ENCODE data around the gene ACOXL.

ACOXL gene

DNA sequence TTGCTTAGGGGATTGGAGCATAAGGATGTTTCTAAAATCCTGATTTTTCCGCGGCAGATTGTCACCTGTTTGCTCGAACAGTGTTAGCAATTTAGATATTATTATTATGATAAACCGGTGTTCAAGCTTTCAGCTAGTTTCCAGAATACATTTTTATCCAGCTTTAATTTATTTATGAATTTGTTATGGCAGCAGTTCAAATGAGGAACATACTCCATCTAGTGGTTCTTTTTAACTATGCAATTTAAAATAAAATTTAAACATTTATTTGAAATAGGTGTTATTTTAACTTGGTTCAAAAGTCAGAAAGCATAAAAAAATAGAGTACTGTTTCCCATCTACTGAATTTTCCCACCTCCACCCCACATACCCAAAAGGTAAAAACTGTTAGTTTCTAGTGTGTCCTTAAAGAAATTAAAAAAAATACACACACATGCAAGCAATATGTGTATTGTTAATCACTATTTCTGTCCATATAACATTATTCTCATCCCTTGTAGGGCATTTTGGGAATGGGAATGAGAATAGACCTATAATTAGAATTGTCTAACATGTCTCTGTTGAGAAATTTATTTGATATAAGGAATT is 23.2 kb downstream of the ACOXL start:
- peak in 1 of 2 experiments; percentile 20 for DNase-seq
- no peak for TF ChIP-seq POLR2A (IDR thresholded peaks at IDR 0.05; ENCODE audit: low read length)
- no peak for TF ChIP-seq GATA1 (IDR thresholded peaks at IDR 0.05; ENCODE audit: low read depth, low read length)

DNA sequence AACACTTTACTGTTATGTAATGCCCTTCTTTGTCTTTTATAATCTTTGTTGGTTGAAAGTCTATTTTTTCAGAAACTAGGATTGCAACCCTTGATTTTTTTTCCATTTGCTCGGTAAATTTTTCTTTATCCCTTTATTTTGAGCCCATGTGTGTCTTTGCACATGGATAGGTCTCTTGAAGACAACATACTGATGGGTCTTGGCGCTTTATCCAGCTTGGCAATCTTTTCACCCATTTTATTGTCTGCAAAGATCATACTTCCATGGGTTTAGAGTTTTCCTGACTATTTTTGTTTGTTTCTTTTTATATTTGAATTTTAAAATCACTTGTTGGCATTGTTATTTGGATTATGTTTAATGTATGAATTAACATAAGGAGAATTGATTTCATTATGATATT is 27.0 kb downstream of the ACOXL start:
- no peak for DNase-seq
- TF ChIP-seq GATA1 (IDR thresholded peaks at IDR 0.05; ENCODE audit: low read depth, low read length) (no peak), POLR2A (IDR thresholded peaks at IDR 0.05; ENCODE audit: low read length) (no peak)

DNA sequence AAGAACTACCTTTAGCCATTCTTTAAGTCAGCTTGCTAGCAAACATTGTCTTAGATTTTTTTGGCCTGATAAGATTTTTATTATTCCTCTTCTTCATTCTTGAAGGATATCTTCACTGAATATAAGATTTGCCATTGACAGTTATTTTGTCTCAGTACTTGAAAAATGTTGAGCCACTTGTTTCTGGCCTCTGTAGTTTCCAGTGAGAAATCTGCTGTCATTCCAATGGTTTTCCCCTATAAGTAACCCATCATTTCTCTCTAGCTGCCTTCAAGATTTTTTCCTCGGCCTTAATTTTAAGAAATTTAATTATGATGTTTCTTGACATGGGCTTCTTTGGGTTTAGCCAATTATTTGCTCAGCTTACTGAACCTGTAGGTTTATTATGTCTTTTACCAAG is 32.6 kb downstream of the ACOXL start:
- no peak for DNase-seq
- no peak for TF ChIP-seq GATA1 (IDR thresholded peaks at IDR 0.05; ENCODE audit: low read depth, low read length)

DNA sequence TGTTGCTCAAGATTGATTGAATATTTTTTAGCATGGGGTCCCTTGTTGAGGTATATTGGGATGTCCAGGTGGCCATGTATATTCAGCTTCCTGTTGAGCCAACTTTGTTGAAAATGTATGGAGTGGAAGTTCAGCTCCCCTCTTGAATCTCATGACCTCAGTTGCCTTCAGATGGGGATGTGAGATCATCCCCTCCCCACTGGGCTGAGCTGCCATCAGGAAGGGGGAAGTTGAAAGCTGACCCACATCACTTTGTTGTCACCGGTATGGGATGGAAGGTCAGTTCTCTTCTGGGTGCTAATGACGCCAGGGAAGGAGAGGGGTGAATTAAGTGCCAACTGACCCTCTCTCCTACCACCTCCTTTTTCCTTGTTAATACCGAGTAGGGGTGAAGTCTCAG is 33.9 kb downstream of the ACOXL start:
- no peak for TF ChIP-seq POLR2A (IDR thresholded peaks at IDR 0.05; ENCODE audit: low read length)
- TF ChIP-seq GATA1 (IDR thresholded peaks at IDR 0.05; ENCODE audit: low read depth, low read length): no peak
- DNase-seq: no peak

DNA sequence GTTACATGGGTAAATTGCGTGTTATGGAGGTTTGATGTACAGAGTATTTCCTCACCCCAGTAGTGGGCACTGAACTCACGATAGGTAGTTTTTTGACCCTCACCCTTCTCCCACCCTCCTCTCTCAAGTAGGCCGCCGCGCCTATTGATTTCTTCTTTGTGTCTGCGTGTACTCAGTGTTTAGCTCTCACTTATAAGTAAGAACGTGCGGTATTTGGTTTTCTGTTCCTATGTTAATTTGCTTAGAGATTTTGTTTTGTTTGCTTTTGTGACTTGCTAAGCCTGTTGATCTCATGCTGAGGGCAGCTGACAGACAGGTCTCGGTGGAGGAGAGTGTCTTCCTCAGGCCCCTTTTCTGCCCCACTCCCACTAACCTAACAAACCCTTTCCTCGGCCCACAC is 36.2 kb downstream of the ACOXL start:
- no peak for TF ChIP-seq GATA1 (IDR thresholded peaks at IDR 0.05; ENCODE audit: low read depth, low read length)
- TF ChIP-seq POLR2A (IDR thresholded peaks at IDR 0.05; ENCODE audit: low read length): no peak
- DNase-seq: no peak

DNA sequence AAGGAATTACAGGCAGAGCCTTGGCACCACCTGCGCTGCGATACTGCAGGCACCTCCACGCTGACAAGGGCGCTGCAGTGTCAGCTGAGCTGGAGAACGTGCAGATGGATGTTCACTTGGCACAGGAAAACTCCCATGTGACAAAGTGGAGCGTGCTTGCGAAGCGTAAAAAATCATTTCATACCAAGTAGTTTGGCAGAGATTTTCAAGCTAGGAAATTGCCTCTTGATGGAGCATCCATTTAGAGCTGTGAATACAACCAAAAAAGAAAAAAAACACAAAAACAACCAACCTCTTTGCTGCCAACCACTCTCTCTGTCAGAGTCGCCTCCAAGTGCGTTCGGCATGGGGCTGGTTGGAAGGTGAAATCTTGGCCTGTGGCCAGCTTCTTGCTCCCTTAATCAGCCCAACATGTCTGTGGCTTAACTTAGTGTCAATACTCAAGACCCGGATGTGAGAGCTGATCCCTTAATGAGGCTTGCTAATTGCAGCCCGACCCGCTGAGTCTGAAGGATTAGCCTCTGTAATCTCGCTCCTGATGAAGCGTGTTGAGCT is 38.1 kb downstream of the ACOXL start:
- no peak for DNase-seq
- TF ChIP-seq POLR2A (IDR thresholded peaks at IDR 0.05; ENCODE audit: low read length) (no peak), GATA1 (IDR thresholded peaks at IDR 0.05; ENCODE audit: low read depth, low read length) (no peak)

DNA sequence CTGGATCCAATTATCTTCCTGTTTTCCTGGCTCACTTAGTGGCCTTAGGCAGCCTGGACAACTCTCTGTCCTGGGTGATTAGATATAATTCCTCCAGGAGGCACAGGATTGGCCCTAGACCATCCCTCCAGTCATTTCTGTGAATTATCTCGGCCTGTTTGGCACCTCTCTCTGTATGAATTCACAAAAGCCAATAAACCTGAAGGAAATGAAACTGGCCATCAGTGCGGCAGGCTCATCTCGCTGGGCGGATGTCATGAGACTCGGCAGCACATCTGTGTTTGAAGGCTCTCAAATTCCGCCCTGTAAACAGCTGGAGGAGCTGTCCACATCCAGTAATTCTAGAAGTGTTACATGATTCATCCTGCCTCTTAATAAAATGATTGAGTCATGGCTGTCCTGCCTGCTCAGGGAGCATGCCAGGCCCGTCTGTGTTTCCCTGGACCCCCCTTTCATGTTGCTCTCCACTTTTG is 38.6 kb downstream of the ACOXL start:
- TF ChIP-seq POLR2A (IDR thresholded peaks at IDR 0.05; ENCODE audit: low read length) (no peak), GATA1 (IDR thresholded peaks at IDR 0.05; ENCODE audit: low read depth, low read length) (no peak)
- no peak for DNase-seq

DNA sequence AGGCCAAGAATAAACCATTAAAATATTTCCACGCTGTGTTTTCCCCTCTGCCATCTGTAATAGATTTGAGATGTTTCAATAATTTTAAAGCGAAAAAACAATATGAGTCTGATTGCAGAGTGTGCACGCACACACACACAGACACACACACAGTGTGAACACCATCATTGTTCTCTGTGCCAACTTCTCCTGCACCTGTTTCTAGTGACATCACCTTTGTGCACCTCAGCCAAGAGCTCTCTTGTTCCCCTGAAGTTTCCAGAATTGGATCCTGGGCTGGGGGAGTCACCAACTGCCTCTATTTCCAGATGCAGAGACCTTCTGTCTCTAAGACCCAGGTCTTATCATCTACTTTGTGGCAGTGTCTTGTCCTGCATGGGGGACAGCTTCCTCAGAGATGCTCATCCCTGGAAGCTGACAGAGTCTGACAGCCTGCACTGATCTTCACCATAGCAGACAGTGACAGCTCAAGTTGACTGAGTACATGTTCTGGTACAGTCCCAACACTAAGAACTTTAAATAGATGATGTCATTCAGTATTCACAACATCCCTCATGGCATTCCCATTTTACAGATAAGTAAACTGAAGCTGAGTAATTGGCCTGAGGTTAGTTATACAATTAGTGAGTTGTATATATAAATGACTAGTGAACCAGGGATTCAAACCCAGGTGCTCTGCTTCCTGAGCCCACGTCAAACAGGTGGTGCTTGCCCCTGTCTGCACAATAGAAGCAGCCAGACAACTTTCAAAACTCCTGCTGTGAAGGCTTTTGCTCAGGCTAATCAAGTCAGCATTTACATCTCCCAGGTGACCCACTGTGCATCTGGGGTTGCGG is 39.4 kb downstream of the ACOXL start:
- DNase-seq: no peak
- no peak for TF ChIP-seq POLR2A (IDR thresholded peaks at IDR 0.05; ENCODE audit: low read length)
- TF ChIP-seq GATA1 (IDR thresholded peaks at IDR 0.05; ENCODE audit: low read depth, low read length): no peak

DNA sequence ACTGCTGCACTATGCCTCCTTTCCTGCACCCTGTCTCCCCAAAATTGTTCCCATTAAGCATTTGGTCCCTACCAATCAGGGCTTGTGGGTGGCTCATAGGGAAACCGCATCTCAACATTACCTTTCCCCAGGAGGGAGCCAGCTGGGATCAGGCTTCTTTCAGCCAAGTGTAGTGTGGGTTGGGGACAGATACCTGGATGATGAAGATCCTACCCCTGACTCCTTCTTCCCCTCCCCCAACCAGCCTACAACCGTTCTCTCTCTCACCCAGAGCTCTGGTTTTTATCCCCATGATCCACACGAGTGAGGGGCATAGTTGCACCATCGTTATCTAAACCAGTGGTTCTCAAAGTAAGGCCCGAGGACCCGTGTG is 40.0 kb downstream of the ACOXL start:
- DNase-seq: no peak

DNA sequence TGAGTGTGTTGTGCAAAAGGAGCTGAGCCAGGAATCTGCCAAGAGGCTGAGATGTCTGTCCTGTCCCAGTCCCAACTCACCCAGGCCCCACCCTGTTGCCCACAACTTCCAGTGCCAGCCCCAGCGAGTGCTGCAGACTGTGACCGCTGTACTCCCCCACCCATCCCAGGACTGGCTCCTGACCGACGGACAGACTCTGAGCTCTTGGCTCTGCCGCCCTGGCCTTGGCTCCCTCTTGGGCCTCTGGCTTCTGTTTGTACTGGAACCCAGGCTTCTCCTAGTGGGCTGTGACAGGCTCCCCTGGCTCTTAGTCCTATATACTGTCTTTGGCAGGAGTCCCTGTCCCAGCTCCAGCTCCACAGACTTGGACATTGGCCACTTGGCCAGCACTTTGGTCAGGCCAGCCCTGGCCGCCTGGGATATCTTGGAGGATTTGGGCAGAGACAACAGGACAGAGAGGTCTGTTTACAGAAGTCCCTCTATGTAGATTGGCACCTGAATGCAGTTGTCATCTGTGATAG is 41.1 kb downstream of the ACOXL start:
- TF ChIP-seq GATA1 (IDR thresholded peaks at IDR 0.05; ENCODE audit: low read depth, low read length) (no peak), POLR2A (IDR thresholded peaks at IDR 0.05; ENCODE audit: low read length) (no peak)
- no peak for DNase-seq

More for the DNA sequence above, 40.0 kb downstream of the ACOXL start:
- TF ChIP-seq POLR2A (IDR thresholded peaks at IDR 0.05; ENCODE audit: low read length): no peak
- no peak for TF ChIP-seq GATA1 (IDR thresholded peaks at IDR 0.05; ENCODE audit: low read depth, low read length)

DNA sequence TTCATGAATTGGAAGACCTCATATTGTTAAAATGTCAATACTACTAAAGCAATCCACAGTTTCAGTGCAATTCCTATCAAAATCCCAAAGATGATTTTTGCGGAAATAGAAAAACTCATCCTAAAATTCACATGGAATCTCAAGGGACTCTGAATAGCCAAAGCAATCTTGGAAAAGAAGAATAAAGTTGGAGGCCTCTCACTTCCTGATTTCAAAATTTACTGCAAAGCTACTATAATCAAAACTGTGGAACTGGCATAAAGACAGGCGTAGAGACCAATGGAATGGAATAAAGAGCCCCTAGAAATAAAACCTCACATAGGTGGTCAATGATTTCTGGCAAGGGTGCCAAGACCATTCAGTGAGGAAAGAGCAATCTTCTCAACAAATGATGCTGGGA is 42.3 kb downstream of the ACOXL start:
- DNase-seq: no peak
- TF ChIP-seq POLR2A (IDR thresholded peaks at IDR 0.05; ENCODE audit: low read length) (no peak), GATA1 (IDR thresholded peaks at IDR 0.05; ENCODE audit: low read depth, low read length) (no peak)

DNA sequence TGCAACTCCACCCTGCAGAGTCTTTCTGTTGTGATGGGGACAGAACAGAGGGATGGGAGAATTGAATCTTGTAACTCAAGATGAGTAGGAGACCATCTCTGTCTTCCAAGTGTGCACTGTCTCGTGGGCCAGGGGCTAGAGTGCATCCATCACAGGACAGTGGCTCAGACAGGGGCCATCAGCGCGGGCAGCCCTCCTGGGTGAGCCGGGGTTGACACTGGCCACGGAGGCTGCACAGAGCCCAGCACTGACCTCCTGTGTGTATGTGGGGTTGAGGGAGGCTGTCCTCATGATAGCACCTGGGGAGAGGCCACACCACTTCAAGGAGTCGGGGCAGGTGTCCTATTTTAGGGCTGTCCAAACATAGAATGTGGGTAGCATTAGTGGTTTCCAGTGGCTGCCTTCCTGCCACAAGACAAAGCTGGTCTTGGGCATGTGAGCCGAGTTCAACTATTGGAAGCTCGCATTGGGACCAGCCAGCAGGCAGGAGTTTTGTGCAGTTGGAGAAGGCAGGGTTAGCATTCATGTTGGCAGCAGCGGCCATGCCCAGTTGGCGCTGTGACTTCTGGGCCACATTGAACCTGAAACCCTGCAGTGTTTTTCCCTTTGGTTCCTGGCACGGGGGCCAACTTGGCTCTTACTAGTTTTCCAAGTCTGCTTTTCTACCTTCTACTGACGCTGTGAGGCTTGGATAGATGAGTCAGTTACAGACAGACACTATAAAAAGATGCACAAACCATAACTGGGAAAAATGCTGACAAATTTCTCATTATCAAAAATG is 45.3 kb downstream of the ACOXL start:
- no peak for TF ChIP-seq POLR2A (IDR thresholded peaks at IDR 0.05; ENCODE audit: low read length)
- no peak for TF ChIP-seq GATA1 (IDR thresholded peaks at IDR 0.05; ENCODE audit: low read depth, low read length)
- DNase-seq: no peak

DNA sequence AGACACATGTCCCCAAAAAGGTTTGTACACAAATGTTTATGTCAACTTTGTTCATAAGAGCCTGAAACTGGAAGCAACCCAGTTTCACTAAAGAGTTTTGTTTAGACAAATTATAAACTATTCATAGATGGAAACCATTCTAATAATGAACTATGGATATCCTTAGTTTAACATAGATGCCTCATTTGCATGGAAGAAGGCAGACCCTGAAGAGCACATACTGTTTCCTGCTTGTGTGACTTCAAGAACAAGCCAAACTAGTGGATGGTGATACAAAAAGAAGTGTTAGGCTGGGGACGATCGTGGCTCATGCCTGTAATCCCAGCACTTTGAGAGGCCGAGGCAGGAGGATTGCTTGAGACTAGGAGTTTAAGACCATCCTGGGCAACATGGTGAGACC is 48.1 kb downstream of the ACOXL start:
- no peak for DNase-seq
- TF ChIP-seq POLR2A (IDR thresholded peaks at IDR 0.05; ENCODE audit: low read length): no peak
- no peak for TF ChIP-seq GATA1 (IDR thresholded peaks at IDR 0.05; ENCODE audit: low read depth, low read length)

Measured in erythroblast (primary cell).